Endothelial cell of coronary artery (primary cell): Measurements from ENCODE around the gene KLHL35. TPM values are rescaled to one million over a fixed set of nuclear protein-coding genes. Genes with fewer than 3 reads are reported as not detected.

ENCODE experiments used
- total RNA-seq: library from RNA; depleted of rRNA; stranded (reverse); fragments of >200 nt; gene quantifications from 2 replicates; pipeline ENCODE4 v1.2.3, GENCODE V29; 2014

The KLHL35 gene
- 3.2 and 4.9 TPM in 2 replicates for total RNA-seq

GRCh38 chr11:75432911-75433321 lies at the start of gene KLHL35:
Gene KLHL35, minus strand, starts transcription at chr11:75433203. Its CDS starts 2,574 bp downstream, at chr11:75430629.

GRCh38 chr11:75399344-75400145 lies 33.5 kb downstream of the KLHL35 start, which contains the start of gene RPS3:
Gene RPS3, plus strand, starts transcription at chr11:75399518. Its CDS starts 30 bp downstream, at chr11:75399548.

Other genes with a start within 250 kb of the KLHL35 start
- gene TPBGL, start 192.4 kb downstream of the KLHL35 start, total RNA-seq = under 0.01 TPM in 1 of 2 replicates, not detected in the other
- gene ARRB1, start 81.5 kb downstream of the KLHL35 start, total RNA-seq = 76.3 and 161 TPM in 2 replicates
- gene RPS3, start 33.7 kb downstream of the KLHL35 start, total RNA-seq = 4,193 and 4,520 TPM in 2 replicates
- gene GDPD5, start 92.7 kb upstream of the KLHL35 start, total RNA-seq = 22.8 and 31.3 TPM in 2 replicates
- 477 and 804 TPM in 2 replicates for gene SERPINH1, start 129.1 kb upstream of the KLHL35 start, total RNA-seq
- gene MAP6, start 235.8 kb upstream of the KLHL35 start, total RNA-seq = 0.27 and 0.38 TPM in 2 replicates